NB4 (cell line): ENCODE measurements around the gene UBE2G1.

Experiments
- DNase-seq: peaks from one replicate; pipeline ENCODE4 v3.0.0; 2010; ENCODE audit warnings: low read depth
- H3K4me3 ChIP-seq: one replicate; pipeline ENCODE4 v1.5.1; 2011; ENCODE audit warnings: mild to moderate bottlenecking, low read depth, low read length, moderate library complexity
- CTCF ChIP-seq: IDR thresholded peaks from one replicate; pipeline ENCODE4 v1.5.1; 2012; ENCODE audit warnings: low read depth, low read length
- MYC ChIP-seq: IDR thresholded peaks from 2 replicates; pipeline ENCODE4 v1.6.1; 2011; ENCODE audit warnings: low read depth, low read length
- POLR2A ChIP-seq: IDR thresholded peaks from 2 replicates; pipeline ENCODE4 v1.6.1; 2011; ENCODE audit warnings: mild to moderate bottlenecking; ENCODE audit not compliant: insufficient read length; ENCODE audit errors: extremely low read depth
- TF ChIP-seq, protein P1 (sequence below): IDR thresholded peaks from 2 replicates; pipeline ENCODE4 v1.6.1; 2011; ENCODE audit warnings: low read depth, low read length

The UBE2G1 gene

GRCh38 chr17:4333041-4333440 lies 33.4 kb downstream of the UBE2G1 start:
- TF ChIP-seq CTCF (no peak), MYC (no peak), POLR2A (no peak)
- TF ChIP-seq, protein P1, sequence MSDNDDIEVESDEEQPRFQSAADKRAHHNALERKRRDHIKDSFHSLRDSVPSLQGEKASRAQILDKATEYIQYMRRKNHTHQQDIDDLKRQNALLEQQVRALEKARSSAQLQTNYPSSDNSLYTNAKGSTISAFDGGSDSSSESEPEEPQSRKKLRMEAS, result no peak
- DNase-seq, result no peak
- H3K4me3 ChIP-seq, result no peak overlapping the region

GRCh38 chr17:4332296-4332970 lies 34.0 kb downstream of the UBE2G1 start:
- DNase-seq, result no peak
- H3K4me3 ChIP-seq, result no peak overlapping the region
- TF ChIP-seq POLR2A (no peak), CTCF (no peak), MYC (no peak)
- TF ChIP-seq, protein P1, result no peak

DNA sequence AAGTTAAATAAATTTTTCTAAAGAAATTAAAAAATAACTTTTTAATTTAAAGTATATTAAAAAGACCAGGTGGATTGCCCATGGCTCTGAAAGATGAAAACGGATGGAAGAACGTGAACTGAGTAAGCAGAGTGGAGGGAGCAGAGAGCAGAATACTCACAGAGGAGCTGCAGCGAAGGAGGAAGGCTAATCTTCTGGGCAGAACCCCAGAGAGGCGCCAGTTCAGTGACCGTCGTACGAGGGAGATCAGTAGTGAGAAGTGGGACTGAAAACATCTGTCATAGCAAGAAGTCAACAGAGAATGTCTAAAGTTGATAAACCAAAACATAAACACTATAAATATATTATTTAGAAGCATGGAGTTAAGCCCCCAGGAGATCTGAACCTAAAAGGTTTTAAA lies 34.9 kb downstream of the UBE2G1 start:
- no peak overlapping the region for H3K4me3 ChIP-seq
- TF ChIP-seq POLR2A, result no peak
- TF ChIP-seq CTCF, result no peak
- TF ChIP-seq MYC, result no peak
- TF ChIP-seq, protein P1, result no peak
- DNase-seq, result no peak

- DNase-seq, result peak; percentile 12
Observed at GRCh38 chr17:4329838-4330237, 36.6 kb downstream of the UBE2G1 start.

GRCh38 chr17:4327606-4328005 lies 38.9 kb downstream of the UBE2G1 start:
- no peak for TF ChIP-seq POLR2A

More at GRCh38 chr17:4329838-4330237, 36.6 kb downstream of the UBE2G1 start:
- no peak overlapping the region for H3K4me3 ChIP-seq
- TF ChIP-seq, protein P1, result no peak

GRCh38 chr17:4326608-4327007 lies 39.9 kb downstream of the UBE2G1 start:
- H3K4me3 ChIP-seq, result no peak overlapping the region
- TF ChIP-seq MYC, result no peak
- TF ChIP-seq, protein P1, result no peak
- TF ChIP-seq CTCF, result no peak
- no peak for TF ChIP-seq POLR2A
- no peak for DNase-seq

More at GRCh38 chr17:4327606-4328005, 38.9 kb downstream of the UBE2G1 start:
- DNase-seq, result no peak
- no peak overlapping the region for H3K4me3 ChIP-seq

GRCh38 chr17:4326112-4326511 lies 40.4 kb downstream of the UBE2G1 start:
- H3K4me3 ChIP-seq, result no peak overlapping the region
- TF ChIP-seq MYC (no peak), CTCF (no peak), POLR2A (no peak)
- TF ChIP-seq, protein P1, result no peak
- no peak for DNase-seq
